Endothelial cell of umbilical vein (primary cell): ENCODE data around the gene CACNB1. TPM values are rescaled to one million over a fixed set of nuclear protein-coding genes. Genes with fewer than 3 reads are reported as not detected.

ENCODE experiments used
- BruUV-seq: library from RNA; stranded (reverse); fragments of 400-500 nt; replicated peaks from 2 replicates; lab custom pipeline; 2021; lab: Mats Ljungman, UMichigan
- CTCF ChIA-PET: fragments of 300-600, 350-600 bp; sonication (Branson Sonifier 250); formaldehyde crosslinking; loops from one replicate; lab custom pipeline; 2021; ENCODE audit warnings: antibody characterized with exemption, inconsistent platforms; lab: Charles Lee
- POLR2A ChIA-PET: fragments of 300-600, 350-600 bp; sonication (Branson Sonifier 250); formaldehyde crosslinking; loops from one replicate; lab custom pipeline; 2021; ENCODE audit warnings: antibody characterized with exemption, inconsistent platforms; lab: Charles Lee
- DNase-seq: peaks from one replicate; pipeline ENCODE4 v3.0.0-alpha.2; 2011; ENCODE audit warnings: low read depth, low spot score
- FAIRE-seq: peaks from 2 replicates; lab custom pipeline; 2011; peaks lifted over from hg19 to GRCh38; lab: Jason Lieb, UNC
- H2AFZ ChIP-seq: 2 replicates; pipeline ENCODE4 v1.6.0; 2012; ENCODE audit warnings: low read depth, low read length, control low read depth, inconsistent platforms
- H3K27ac ChIP-seq: 2 replicates; pipeline ENCODE4 v1.5.1; 2011; ENCODE audit warnings: low read depth, mild to moderate bottlenecking, control low read depth, low read length, moderate library complexity; ENCODE audit not compliant: insufficient read depth
- H3K27me3 ChIP-seq, 2 experiments: 2 replicates each; pipeline versions ENCODE4 v1.6.0 to v1.6.1; 2011; ENCODE audit warnings: low read length in 2 of 2, mixed read lengths in 1 of 2; ENCODE audit not compliant: control insufficient read depth in 2 of 2, insufficient read depth in 2 of 2
- H3K36me3 ChIP-seq, 2 experiments: 2 replicates in 1 of 2; 3 replicates in 1 of 2; pipeline ENCODE4 v1.5.1; 2011; ENCODE audit warnings: low read length in 2 of 2, mild to moderate bottlenecking in 1 of 2, moderate library complexity in 1 of 2; ENCODE audit not compliant: control insufficient read depth in 2 of 2, insufficient read depth in 2 of 2; ENCODE audit errors: extremely low read depth in 1 of 2
- H3K4me1 ChIP-seq: 3 replicates; pipeline ENCODE4 v1.5.1; 2011; ENCODE audit warnings: mild to moderate bottlenecking, low read length; ENCODE audit not compliant: control insufficient read depth, insufficient read depth; ENCODE audit errors: extremely low read depth
- H3K4me2 ChIP-seq: 2 replicates; pipeline ENCODE4 v1.6.1; 2011; ENCODE audit warnings: low read length, control low read depth, mixed read lengths; ENCODE audit not compliant: insufficient read depth
- H3K4me3 ChIP-seq, 3 experiments: fragments of 200-600 bp in 1 of 3; sonication (generic), shearing (Covaris generic) in 1 of 3; replicated peaks in 1 of 3; 2 replicates each; pipeline ENCODE4 v1.5.1; 2011 to 2016; ENCODE audit warnings: control low read depth in 3 of 3, low read length in 3 of 3, mild to moderate bottlenecking in 2 of 3, inconsistent platforms in 1 of 3, low read depth in 1 of 3, moderate library complexity in 1 of 3; ENCODE audit not compliant: insufficient read depth in 1 of 3
- H3K79me2 ChIP-seq: 2 replicates; pipeline ENCODE4 v1.6.0; 2012; ENCODE audit warnings: low read length, inconsistent platforms; ENCODE audit not compliant: control insufficient read depth, insufficient read depth
- H3K9ac ChIP-seq: replicated peaks from 2 replicates; pipeline ENCODE3; 2011; ENCODE audit warnings: low read length, control low read depth; ENCODE audit not compliant: insufficient read depth; ENCODE audit errors: extremely low read depth
- H3K9me1 ChIP-seq: replicated peaks from 3 replicates; pipeline ENCODE4 v1.6.0; 2011; ENCODE audit warnings: mild to moderate bottlenecking, low read length; ENCODE audit not compliant: control insufficient read depth, insufficient read depth; ENCODE audit errors: extremely low read depth
- H3K9me3 ChIP-seq: replicated peaks from 2 replicates; pipeline ENCODE4 v1.5.1; 2012; ENCODE audit warnings: low read length, inconsistent platforms; ENCODE audit not compliant: control insufficient read depth, insufficient read depth
- H4K20me1 ChIP-seq: replicated peaks from 2 replicates; pipeline ENCODE3; 2011; ENCODE audit warnings: mild to moderate bottlenecking, low read length; ENCODE audit not compliant: control insufficient read depth, insufficient read depth; ENCODE audit errors: extremely low read depth
- CTCF ChIP-seq, 2 donors: IDR thresholded peaks; 1 replicate in 1 of 2; 2 replicates in 1 of 2; pipeline ENCODE4 v1.5.1; 2011; ENCODE audit warnings: low read length in 2 of 2, mild to moderate bottlenecking in 2 of 2, moderate library complexity in 2 of 2, control low read depth in 1 of 2, inconsistent platforms in 1 of 2, low read depth in 1 of 2; ENCODE audit not compliant: insufficient read depth in 1 of 2; ENCODE audit errors: extremely low read depth in 1 of 2
- EZH2 ChIP-seq: IDR thresholded peaks from 2 replicates; pipeline ENCODE4 v1.6.1; 2012; ENCODE audit warnings: borderline replicate concordance, low read depth, mild to moderate bottlenecking, moderate library complexity, low read length, inconsistent platforms; ENCODE audit not compliant: severe bottlenecking
- MYC ChIP-seq: IDR thresholded peaks from one replicate; pipeline ENCODE4 v1.6.1; 2011; ENCODE audit warnings: mild to moderate bottlenecking, low read depth, low read length
- POLR2A ChIP-seq: IDR thresholded peaks from 2 replicates; pipeline ENCODE4 v1.6.1; 2012; ENCODE audit warnings: low read depth, mild to moderate bottlenecking, control low read depth, low read length
- POLR2AphosphoS5 ChIP-seq: IDR thresholded peaks from 2 replicates; pipeline ENCODE4 v1.6.1; 2012; ENCODE audit warnings: low read depth, mild to moderate bottlenecking, control low read depth, low read length, moderate library complexity; ENCODE audit not compliant: insufficient read depth
- dilution Hi-C: fragments of 300-500 bp; cut with MboI; formaldehyde crosslinking; loops from one replicate; pipeline ENCODE4 v1.15.0; 2019; ENCODE audit warnings: low sequenced_read_pairs; ENCODE audit not compliant: extremely low pct_ligation_motif_present
- intact Hi-C: fragments of 100-400 bp; cut with micrococcal nuclease; formaldehyde crosslinking; loops from one replicate; pipeline ENCODE4 v1.10.0; 2022
- polyA plus RNA-seq, 4 experiments: library from polyadenylated mRNA; depleted of rRNA in 3 of 4; stranded (reverse) in 3 of 4; unstranded in 1 of 4; fragments of >200 nt; gene quantifications; 2 replicates each; pipeline versions ENCODE4 v1.2.1 to v1.2.3, GENCODE V29; 2011 to 2012; ENCODE audit warnings: missing spikeins in 1 of 4
- total RNA-seq: library from RNA; stranded (reverse); gene quantifications from 2 replicates; pipeline ENCODE4 v1.2.3, GENCODE V29; 2021

The CACNB1 gene
- total and polyA plus RNA-seq, 2 donors (not counting 3 experiments of a cell fraction or from before 2014, with no cell fraction given), result 4.7 to 12.3 TPM

GRCh38 chr17:39165178-39165840, 32.2 kb downstream of the CACNB1 start:
- no TSS peak for BruUV-seq
- Histone ChIP-seq H3K4me1 (peaks cover 5% of the 10 kb centered on the region), H3K4me3 (peak overlapping the region; percentile 2 to 54 (median 36)), H3K4me2 (peak overlapping the region; percentile 74), H3K9ac (peak overlapping the region; percentile 0), H2AFZ (peak overlapping the region; percentile 96), H3K9me1 (no peaks in the 10 kb centered on the region), H3K36me3 (no peaks in the 10 kb centered on the region), H3K9me3 (no peaks in the 10 kb centered on the region), H3K27me3 (peaks cover 27 to 31% of the 10 kb centered on the region in 2 experiments), H4K20me1 (no peaks in the 10 kb centered on the region), H3K79me2 (no peaks in the 10 kb centered on the region), H3K27ac (no peak overlapping the region)
- intact Hi-C loops, result loop anchor here (2.0 kb wide), 1 partner anchor 67 kb away; no protein-coding TSS in a partner anchor
- no peak for FAIRE-seq
- ChIA-PET CTCF (interaction anchor here (0.5 to 6.0 kb wide), 32 partner anchors 9 to 403 kb away, joined by 3 to 121 read pairs (median 4); partner anchors contain the start of genes CDK12, PLXDC1, RPL19 and STAC2), POLR2A (interaction anchor here (0.5 to 1.0 kb wide), 2 partner anchors 41 to 322 kb away, joined by 3 to 4 read pairs; no protein-coding TSS in a partner anchor)
- peak; percentile 56 for TF ChIP-seq EZH2
- no peak for TF ChIP-seq POLR2A
- no peak for TF ChIP-seq POLR2AphosphoS5
- dilution Hi-C loops, result no loop called here
- DNase-seq, result no peak

GRCh38 chr17:39164675-39165143, 32.8 kb downstream of the CACNB1 start:
- no peak for TF ChIP-seq MYC
- TF ChIP-seq CTCF (IDR thresholded peaks at IDR 0.05; ENCODE audit: extremely low read depth in 1 of 2, insufficient read depth in 1 of 2, low read depth in 1 of 2, low read length in 2 of 2), result peak; percentile 70 to 89
- Histone ChIP-seq H2AFZ (peak overlapping the region; percentile 96), H3K27ac (no peak overlapping the region), H3K4me2 (peak overlapping the region; percentile 74), H3K4me3 (peak overlapping the region; percentile 2 to 54 (median 36)), H4K20me1 (no peaks in the 10 kb centered on the region), H3K79me2 (no peaks in the 10 kb centered on the region), H3K9ac (peak overlapping the region; percentile 11), H3K4me1 (peaks cover 5% of the 10 kb centered on the region), H3K27me3 (peaks cover 27 to 31% of the 10 kb centered on the region in 2 experiments), H3K36me3 (no peaks in the 10 kb centered on the region), H3K9me3 (no peaks in the 10 kb centered on the region), H3K9me1 (no peaks in the 10 kb centered on the region)
- peak; percentile 96 for FAIRE-seq
- dilution Hi-C loops (no loop called here), intact Hi-C loops (loop anchor here (1.0 to 2.0 kb wide), 2 partner anchors 10 to 68 kb away; no protein-coding TSS in a partner anchor)
- CTCF ChIA-PET, result interaction anchor here (0.6 to 6.0 kb wide), 31 partner anchors 9 to 402 kb away, joined by 3 to 121 read pairs (median 5); partner anchors contain the start of genes CDK12, PLXDC1, RPL19 and STAC2
- DNase-seq, result peak; percentile 86
- BruUV-seq, result no TSS peak
- POLR2A ChIA-PET, result interaction anchor here (0.5 to 1.0 kb wide), 2 partner anchors 42 to 321 kb away, joined by 3 to 4 read pairs; no protein-coding TSS in a partner anchor
